ENCODE results near the gene TFB1M.
"Not testable (repeated sequence)": the region's sequence is repeated elsewhere in the genome, so short reads cannot be mapped to it uniquely, and the experiment has no call there.

Gene TFB1M

GRCh38 chr6:155329460-155330132 is 15.3 kb upstream of the TFB1M start:
- FAIRE-seq = no peak

- FAIRE-seq = no peak
These were observed 14.5 kb upstream of the TFB1M start for GRCh38 chr6:155328539-155329459.

GRCh38 chr6:155328074-155328538 is 13.8 kb upstream of the TFB1M start:
- FAIRE-seq = no peak

GRCh38 chr6:155327326-155328073 is 13.2 kb upstream of the TFB1M start:
- FAIRE-seq = peak; percentile 99

- no peak for FAIRE-seq
These were observed 11.6 kb upstream of the TFB1M start for GRCh38 chr6:155325700-155326516.

- no peak for FAIRE-seq
These were observed 10.7 kb upstream of the TFB1M start for GRCh38 chr6:155324993-155325392.

GRCh38 chr6:155324172-155324571 is 9.9 kb upstream of the TFB1M start:
- FAIRE-seq = no peak

- FAIRE-seq = no peak
These were observed 5.6 kb upstream of the TFB1M start for GRCh38 chr6:155319902-155320301.

- peak; percentile 88 for FAIRE-seq
These were observed 2.9 kb upstream of the TFB1M start for GRCh38 chr6:155317186-155317585.

- FAIRE-seq = no peak
These were observed 2.1 kb upstream of the TFB1M start for GRCh38 chr6:155316419-155316818.

- peak; percentile 5 for FAIRE-seq
These were observed 1.2 kb upstream of the TFB1M start for GRCh38 chr6:155315516-155315871.

- peak; percentile 96 for FAIRE-seq
These were observed 660 bp upstream of the TFB1M start for GRCh38 chr6:155314773-155315515.

GRCh38 chr6:155313602-155314091 is 637 bp downstream of the TFB1M start:
- FAIRE-seq = no peak

GRCh38 chr6:155312950-155313349 is 1.3 kb downstream of the TFB1M start:
- FAIRE-seq = not testable (repeated sequence)

GRCh38 chr6:155311583-155311982 is 2.7 kb downstream of the TFB1M start:
- no peak for FAIRE-seq

- no peak for FAIRE-seq
These were observed 3.2 kb downstream of the TFB1M start for GRCh38 chr6:155311086-155311485.

GRCh38 chr6:155310596-155310995 is 3.7 kb downstream of the TFB1M start:
- no peak for FAIRE-seq

- no peak for FAIRE-seq
These were observed 5.1 kb downstream of the TFB1M start for GRCh38 chr6:155309150-155309549.

GRCh38 chr6:155306958-155307357 is 7.3 kb downstream of the TFB1M start:
- no peak for FAIRE-seq

GRCh38 chr6:155303361-155303870 is 10.9 kb downstream of the TFB1M start:
- FAIRE-seq = no peak

GRCh38 chr6:155301867-155302266 is 12.4 kb downstream of the TFB1M start:
- no peak for FAIRE-seq
